Keratinocyte (primary cell): ENCODE results near the gene TRIM6.

Source experiments
- CTCF ChIP-seq, 3 experiments: IDR thresholded peaks in 1 of 3; conservative IDR thresholded peaks in 1 of 3; optimal IDR thresholded peaks in 1 of 3; 2 replicates in 2 of 3; 3 replicates in 1 of 3; pipeline versions ENCODE3 to v1.5.1; 2011; ENCODE audit warnings: low read length in 3 of 3, mild to moderate bottlenecking in 3 of 3, moderate library complexity in 2 of 3, control low read depth in 1 of 3, inconsistent platforms in 1 of 3; ENCODE audit not compliant: insufficient read depth in 2 of 3; ENCODE audit errors: extremely low read depth in 1 of 3
- EZH2 ChIP-seq: IDR thresholded peaks from one replicate; pipeline ENCODE4 v1.6.1; 2012; ENCODE audit warnings: inconsistent platforms, mild to moderate bottlenecking, low read length, moderate library complexity

- TF ChIP-seq EZH2 (no peak), CTCF (optimal IDR thresholded peaks at IDR 0.05 in 1 of 3, IDR thresholded peaks at IDR 0.05 in 1 of 3, conservative IDR thresholded peaks at IDR 0.05 in 1 of 3; ENCODE audit: extremely low read depth in 1 of 3, insufficient read depth in 2 of 3, low read length in 3 of 3) (no peak)
These were observed 35.7 kb downstream of the TRIM6 start for GRCh38 chr11:5631969-5632635.
